Daoy (cell line): ENCODE measurements around the gene ZCCHC10. TPM values are rescaled to one million over a fixed set of nuclear protein-coding genes. Genes with fewer than 3 reads are reported as not detected.
"Not testable (repeated sequence)": the region's sequence is repeated elsewhere in the genome, so short reads cannot be mapped to it uniquely, and the experiment has no call there.

Source experiments
- DNase-seq: peaks from one replicate; pipeline ENCODE4 v3.0.0-alpha.2; 2015; ENCODE audit warnings: low read depth
- total RNA-seq: library from RNA; depleted of rRNA; stranded (reverse); fragments of >200 nt; shearing (Covaris generic); gene quantifications from 2 replicates; pipeline ENCODE4 v1.2.3, GENCODE V29; 2014

ZCCHC10 gene
- total RNA-seq, 1 experiment from 2014 or later = 31.3 TPM

- DNase-seq = peak; percentile 62
Measured at GRCh38 chr5:133041910-133042309, 15.6 kb upstream of the ZCCHC10 start.

GRCh38 chr5:133041157-133041784 lies 14.9 kb upstream of the ZCCHC10 start:
- no peak for DNase-seq

DNA sequence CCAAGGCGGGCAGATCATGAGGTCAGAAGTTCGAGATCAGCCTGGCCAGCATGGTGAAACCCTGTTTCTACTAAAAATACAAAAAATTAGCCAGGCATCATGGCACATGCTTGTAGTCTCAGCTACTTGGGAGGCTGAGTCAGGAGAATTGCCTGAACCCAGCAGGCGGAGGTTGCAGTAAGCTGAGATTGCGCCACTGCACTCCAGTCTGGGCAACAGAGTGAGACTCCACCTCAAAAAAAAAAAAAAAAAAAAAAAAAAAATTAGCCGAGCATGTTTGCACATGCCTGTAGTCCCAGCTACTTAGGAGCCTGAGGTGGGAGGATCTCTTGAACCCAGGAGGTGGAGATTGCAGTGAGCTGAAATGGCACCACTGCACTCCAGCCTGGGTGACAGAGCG lies 10.3 kb upstream of the ZCCHC10 start:
- not testable (repeated sequence) for DNase-seq

- no peak for DNase-seq
Measured at GRCh38 chr5:133035224-133035623, 8.9 kb upstream of the ZCCHC10 start.

DNA sequence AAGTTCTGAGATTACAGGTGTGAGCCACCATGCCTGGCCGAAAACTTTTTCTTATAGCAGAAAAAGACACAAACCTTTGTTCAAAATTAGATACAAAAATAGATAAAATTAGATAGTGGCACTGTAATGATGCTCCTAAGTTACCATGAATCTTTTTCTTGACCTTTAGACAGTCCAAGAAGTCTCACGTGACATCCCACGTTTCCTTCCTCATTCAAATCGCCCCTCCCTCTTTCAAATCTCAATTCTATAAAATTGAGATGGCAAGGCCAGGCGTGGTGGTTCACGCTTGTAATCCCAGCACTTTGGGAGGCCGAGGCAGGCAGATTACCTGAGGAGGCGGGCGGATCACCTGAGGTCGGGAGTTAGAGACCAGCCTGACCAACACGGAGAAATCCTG lies 7.7 kb upstream of the ZCCHC10 start:
- DNase-seq = no peak

DNA sequence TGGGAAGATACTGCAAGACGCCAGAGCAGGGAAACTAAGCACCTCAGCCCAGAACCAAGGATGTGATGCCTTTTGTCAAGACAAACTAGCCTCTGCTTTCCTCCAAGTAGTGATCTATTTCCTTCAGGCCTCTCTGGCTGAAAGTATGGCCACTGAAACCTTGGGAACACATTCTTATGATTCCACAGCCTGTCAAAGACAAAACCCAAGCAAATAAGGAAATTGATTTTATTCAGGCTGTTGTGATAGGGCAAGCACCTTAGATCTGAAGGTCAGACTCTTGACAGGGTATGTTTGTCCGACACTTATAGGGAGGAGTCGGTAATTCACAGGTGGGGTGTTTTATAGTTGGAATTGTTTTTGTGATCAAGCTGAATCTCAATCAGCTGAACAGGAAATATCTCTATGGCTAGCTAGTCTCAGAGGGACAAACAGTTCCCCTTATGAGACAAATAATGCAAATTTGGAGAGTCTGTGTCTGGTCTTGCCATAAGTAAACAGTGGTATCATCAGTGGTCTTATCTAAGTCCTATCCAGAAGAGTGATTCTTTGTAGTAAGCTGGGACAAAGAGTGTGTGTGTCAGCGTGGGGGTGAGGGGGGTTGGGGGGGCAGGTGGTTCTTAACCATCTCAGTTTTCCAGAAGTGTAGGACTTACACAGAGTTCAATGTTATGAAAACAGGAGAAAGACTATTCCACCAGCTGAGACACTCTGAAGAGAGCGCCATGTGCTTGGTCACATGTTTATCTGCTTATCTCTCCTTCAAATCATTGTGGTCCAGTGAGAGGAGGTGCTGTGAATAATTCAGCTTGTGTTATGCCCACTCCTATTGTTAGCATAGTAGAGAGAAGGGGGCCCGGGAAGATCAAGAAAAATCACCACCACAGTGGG lies 6.7 kb upstream of the ZCCHC10 start:
- DNase-seq = peak; percentile 13

- no peak for DNase-seq
Measured at GRCh38 chr5:133030343-133031005, 4.1 kb upstream of the ZCCHC10 start.

GRCh38 chr5:133029416-133029815 lies 3.1 kb upstream of the ZCCHC10 start:
- DNase-seq = no peak

GRCh38 chr5:133026664-133027153 lies 360 bp upstream of the ZCCHC10 start:
- no peak for DNase-seq

DNA sequence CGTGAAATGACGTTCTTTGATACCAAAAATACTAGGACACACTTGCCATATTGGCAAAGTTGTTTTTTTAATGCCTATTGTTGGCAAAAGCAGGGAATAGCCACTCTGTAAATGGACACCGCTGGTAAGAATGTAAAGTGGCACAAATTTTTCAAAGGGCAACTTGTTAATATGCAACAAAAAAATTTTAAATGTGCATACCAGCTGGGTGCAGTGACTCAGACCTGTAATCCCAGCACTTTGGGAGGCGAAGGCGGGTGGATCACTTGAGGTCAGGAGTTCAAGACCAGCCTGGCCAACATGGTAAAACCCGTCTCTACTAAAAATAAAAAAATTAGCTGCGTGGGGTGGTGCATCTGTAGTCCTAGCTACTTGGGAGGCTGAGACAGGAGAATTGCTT lies 6.9 kb downstream of the ZCCHC10 start:
- not testable (repeated sequence) for DNase-seq

GRCh38 chr5:133017964-133018363 lies 8.4 kb downstream of the ZCCHC10 start:
- DNase-seq = no peak

GRCh38 chr5:133015466-133015865 lies 10.9 kb downstream of the ZCCHC10 start:
- no peak for DNase-seq

- DNase-seq = not testable (repeated sequence)
Measured at GRCh38 chr5:133008455-133008854, 17.9 kb downstream of the ZCCHC10 start.

DNA sequence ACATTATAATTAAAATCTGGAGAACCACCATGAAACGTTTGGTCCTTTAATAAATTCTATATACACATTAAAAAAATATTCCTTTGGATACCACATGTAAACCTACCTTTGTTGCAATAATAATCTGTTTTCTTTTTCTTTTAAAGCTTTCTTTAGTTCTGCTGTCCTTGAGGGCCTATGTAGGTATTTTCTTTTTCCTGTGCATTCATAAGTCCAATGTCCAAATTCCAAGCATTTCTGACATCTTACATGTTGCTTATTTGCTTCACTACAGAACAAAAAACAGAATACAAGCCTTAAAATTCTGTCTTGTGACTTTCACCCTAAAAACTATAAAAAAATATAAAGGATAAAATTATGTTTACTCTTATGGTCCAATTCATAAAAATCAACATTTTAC lies 19.7 kb downstream of the ZCCHC10 start:
- DNase-seq = no peak

DNA sequence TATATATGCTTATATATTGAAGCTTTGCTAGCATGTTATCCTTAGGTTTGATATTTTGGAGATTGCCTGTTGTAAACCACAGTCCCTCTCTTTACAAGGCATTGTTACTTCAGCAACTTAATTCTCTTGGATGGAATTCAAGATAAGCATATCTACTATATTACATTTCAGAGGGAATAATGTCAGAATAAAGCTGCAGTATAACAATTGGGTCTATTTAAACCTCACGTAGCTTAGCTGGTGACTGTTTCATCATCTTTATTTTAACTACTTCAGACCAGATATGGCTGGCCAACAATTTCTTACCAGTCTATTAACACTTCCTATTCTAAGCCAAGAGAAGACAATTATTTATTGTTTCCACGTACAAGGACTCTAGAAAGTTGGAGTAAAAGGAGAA lies 27.1 kb downstream of the ZCCHC10 start:
- no peak for DNase-seq

DNA sequence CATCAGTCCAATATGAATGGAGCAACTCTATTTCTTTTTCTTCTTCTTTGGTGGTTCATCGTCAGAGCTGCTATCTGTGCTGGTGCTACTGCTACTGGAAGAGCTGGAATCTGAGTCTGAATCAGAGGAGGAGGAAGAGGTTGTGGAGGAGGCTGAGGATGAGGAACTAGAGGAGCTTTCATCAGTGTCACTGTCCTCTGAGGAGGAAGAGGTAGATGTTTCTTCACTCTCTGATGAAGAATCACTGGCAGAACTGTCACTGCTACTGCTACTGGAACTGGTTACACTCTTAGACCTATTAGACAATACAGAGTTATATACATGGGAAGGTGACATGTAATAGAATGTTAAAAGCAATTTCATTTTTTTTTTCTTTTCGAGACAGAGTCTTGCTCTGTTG lies 27.8 kb downstream of the ZCCHC10 start:
- no peak for DNase-seq

DNA sequence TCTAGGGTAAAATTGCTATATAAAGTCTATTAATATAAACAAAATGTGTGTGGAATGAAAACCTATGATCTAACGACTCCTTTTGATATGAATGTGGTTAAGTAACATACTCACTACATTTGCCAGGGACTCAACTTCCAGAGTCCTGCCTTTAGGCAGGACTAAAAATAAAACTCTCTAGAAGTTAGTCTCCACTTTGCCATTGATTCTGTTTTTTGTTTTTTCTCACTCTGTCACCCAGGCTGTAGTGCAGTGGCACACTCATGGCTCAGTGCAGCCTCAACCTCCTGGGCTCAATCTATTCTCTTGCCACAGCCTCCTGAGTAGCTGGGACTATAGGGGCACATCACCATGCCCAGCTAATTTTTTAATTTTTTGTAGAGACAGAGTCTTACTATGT lies 30.0 kb downstream of the ZCCHC10 start:
- DNase-seq = no peak

- no peak for DNase-seq
Measured at GRCh38 chr5:132987531-132988408, 38.6 kb downstream of the ZCCHC10 start.

GRCh38 chr5:132982971-132983370 lies 43.4 kb downstream of the ZCCHC10 start:
- not testable (repeated sequence) for DNase-seq

DNA sequence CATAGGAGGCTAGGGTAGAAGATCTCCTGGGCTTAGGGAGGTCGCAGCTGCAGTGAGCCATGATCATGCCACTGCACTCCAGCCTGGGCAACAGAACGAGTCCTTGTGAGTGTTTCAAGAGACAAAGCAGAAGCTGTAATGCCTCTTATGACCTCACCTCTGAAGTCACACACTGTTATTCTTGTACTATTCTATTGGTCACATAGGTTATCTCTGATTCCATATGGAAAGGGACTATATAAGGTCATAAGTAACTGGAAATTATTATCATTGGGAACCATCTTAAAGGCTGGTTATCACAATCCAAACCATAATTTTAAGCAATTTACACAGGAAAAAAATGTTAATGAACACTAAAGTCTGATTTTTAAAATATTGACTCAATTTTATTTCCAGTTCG lies 45.1 kb downstream of the ZCCHC10 start:
- no peak for DNase-seq

DNA sequence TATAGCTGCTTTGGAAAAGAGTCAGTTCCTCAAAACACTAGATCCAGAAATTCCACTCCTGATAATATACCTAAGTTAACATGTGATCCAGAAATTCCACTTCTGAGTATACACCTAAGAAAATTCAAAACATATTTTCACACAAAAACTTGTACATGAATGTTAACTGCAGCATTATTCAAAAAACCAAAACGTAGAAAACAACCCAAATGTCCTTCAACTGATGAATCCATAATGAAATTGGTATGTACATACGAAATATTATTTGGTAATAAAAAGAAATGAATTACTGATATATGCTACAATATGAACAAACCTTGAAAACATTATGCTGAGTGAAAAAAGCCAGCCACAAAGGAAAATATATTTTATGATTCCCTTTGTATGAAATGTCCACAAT lies 46.4 kb downstream of the ZCCHC10 start:
- DNase-seq = no peak
